ENCODE results near the gene SSR1. TPM values are rescaled to one million over a fixed set of nuclear protein-coding genes. Genes with fewer than 3 reads are reported as not detected.
"Not testable (repeated sequence)": the region's sequence is repeated elsewhere in the genome, so short reads cannot be mapped to it uniquely, and the experiment has no call there.

The SSR1 gene
- total RNA-seq, 2 experiments from 2014 or later: 49.6 to 55.1 TPM

DNA sequence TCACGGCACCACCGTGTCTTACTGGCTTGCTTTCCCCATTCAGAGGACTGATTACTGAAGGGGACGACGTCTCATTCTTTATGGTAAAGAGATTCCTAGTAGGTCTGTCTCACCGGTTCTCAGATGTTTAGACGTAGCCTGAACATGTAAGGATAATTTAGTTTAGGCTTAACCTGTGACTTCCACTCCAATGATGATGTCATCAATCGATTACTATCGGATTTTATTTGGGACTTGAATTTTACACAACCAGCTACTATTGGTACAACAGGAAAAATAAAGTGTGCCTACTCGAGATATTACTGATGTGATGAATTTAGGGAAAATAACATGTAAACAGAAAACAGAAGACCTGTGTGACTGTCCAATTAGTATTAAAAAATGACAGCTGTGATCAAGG is 4.5 kb upstream of the SSR1 start:
- ChIA-PET POLR2A (no interaction called here), CTCF (no interaction called here)
- Histone ChIP-seq H3K4me3 (ENCODE audit: low read length) (no peak overlapping the region), H3K27me3 (ENCODE audit: control insufficient read depth in 1 of 2, insufficient read depth in 2 of 2, low read length in 2 of 2) (no peaks in the 10 kb centered on the region), H3K27ac (ENCODE audit: low read depth in 1 of 2, low read length in 2 of 2) (no peak overlapping the region), H3K9me3 (ENCODE audit: control insufficient read depth in 1 of 2, insufficient read depth in 1 of 2, low read length in 2 of 2) (no peaks in the 10 kb centered on the region), H3K36me3 (ENCODE audit: insufficient read depth, low read length) (no peaks in the 10 kb centered on the region), H3K4me1 (ENCODE audit: insufficient read depth, low read length) (peaks cover 9% of the 10 kb centered on the region)
- H3K9me3 Mint-ChIP-seq: no peaks in the 10 kb centered on the region
- DNase-seq (no peak), ATAC-seq (ENCODE audit: poor library complexity) (no peak)
- TF ChIP-seq, protein P1, sequence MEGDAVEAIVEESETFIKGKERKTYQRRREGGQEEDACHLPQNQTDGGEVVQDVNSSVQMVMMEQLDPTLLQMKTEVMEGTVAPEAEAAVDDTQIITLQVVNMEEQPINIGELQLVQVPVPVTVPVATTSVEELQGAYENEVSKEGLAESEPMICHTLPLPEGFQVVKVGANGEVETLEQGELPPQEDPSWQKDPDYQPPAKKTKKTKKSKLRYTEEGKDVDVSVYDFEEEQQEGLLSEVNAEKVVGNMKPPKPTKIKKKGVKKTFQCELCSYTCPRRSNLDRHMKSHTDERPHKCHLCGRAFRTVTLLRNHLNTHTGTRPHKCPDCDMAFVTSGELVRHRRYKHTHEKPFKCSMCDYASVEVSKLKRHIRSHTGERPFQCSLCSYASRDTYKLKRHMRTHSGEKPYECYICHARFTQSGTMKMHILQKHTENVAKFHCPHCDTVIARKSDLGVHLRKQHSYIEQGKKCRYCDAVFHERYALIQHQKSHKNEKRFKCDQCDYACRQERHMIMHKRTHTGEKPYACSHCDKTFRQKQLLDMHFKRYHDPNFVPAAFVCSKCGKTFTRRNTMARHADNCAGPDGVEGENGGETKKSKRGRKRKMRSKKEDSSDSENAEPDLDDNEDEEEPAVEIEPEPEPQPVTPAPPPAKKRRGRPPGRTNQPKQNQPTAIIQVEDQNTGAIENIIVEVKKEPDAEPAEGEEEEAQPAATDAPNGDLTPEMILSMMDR (IDR thresholded peaks at IDR 0.05): no peak
- H3K4me1 Mint-ChIP-seq (ENCODE audit: low read depth): peaks cover 19% of the 10 kb centered on the region
- no peaks in the 10 kb centered on the region for H3K27me3 Mint-ChIP-seq
- no peak overlapping the region for H3K4me3 Mint-ChIP-seq
- intact Hi-C loops (cut with DNase I, micrococcal nuclease): loop anchor here in 1 of 2 experiments (10.0 kb wide), 2 partner anchors 203 to 787 kb away; partner anchors contain the start of gene EEF1E1
- peaks cover 7% of the 10 kb centered on the region for H3K36me3 Mint-ChIP-seq (ENCODE audit: low read depth)
- no peak overlapping the region for H3K27ac Mint-ChIP-seq

DNA sequence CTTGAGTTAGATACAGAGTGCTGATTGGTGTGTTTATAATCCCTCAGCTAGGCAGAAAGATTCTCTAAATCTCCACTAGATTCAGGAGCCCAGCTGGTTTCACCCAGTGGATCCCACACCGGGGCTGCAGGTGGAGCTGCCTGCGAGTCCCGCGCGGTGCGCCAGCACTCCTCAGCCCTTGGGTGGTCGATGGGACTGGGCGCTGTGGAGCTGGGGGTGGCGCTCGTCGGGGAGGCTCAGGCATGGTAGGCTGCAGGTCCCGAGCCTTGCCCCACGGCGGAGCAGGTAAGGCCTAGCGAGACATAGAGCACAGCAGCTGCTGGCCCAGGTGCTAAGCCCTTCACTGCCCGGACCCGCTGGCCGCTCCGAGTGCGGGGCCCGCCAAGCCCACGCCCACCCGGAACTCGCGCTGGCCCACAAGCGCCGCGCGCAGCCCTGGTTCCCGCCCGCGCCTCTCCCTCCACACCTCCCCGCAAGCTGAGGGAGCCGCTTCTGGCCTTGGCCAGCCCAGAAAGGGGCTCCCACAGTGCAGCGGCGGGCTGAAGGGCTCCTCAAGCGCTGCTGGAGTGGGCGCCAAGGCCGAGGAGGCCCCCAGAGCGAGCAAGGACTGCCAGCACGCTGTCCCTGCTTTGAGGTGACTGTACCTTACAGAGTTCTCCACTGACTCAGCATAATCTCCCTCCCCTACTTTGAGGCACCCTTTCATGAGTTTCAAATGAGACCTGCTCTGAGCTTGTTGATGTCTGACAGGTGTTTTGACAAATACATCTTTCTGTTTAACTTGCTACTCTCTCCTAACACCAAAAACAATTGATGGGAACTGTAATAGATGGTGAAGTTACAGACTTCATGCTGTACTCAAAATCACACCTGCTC is 3.9 kb upstream of the SSR1 start:
- intact Hi-C loops (cut with DNase I, micrococcal nuclease): loop anchor here in 1 of 2 experiments (10.0 kb wide), 2 partner anchors 202 to 788 kb away; partner anchors contain the start of gene EEF1E1
- CTCF ChIA-PET: no interaction called here

DNA sequence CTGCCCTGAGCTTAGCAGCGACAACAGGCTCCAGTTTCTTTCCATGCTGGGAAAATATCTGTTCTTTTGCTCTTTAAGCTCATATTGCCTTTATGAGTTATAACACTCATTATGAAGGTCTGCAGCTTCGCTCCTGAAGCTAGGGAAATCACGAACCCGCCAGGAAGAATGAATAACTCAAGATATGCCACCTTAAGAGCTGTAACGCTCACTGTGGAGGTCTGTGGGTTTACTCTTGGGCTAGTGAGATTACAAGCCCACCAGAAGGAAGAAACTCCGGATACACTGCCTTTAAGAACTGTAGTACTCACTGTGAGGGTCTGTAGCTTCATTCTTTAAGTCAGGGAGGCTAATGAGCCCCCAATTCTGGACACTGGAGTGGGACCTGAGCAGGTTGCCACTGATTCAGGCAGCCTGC is 3.0 kb upstream of the SSR1 start:
- Mint-ChIP-seq H3K27me3 (no peaks in the 10 kb centered on the region), H3K9me3 (no peaks in the 10 kb centered on the region), H3K27ac (no peak overlapping the region), H3K4me3 (peak overlapping the region; percentile 11), H3K4me1 (ENCODE audit: low read depth) (peaks cover 34% of the 10 kb centered on the region), H3K36me3 (ENCODE audit: low read depth) (peaks cover 12% of the 10 kb centered on the region)
- intact Hi-C loops (cut with DNase I, micrococcal nuclease): loop anchor here in 1 of 2 experiments (10.0 kb wide), 2 partner anchors 201 to 789 kb away; partner anchors contain the start of gene EEF1E1
- H3K36me3 ChIP-seq (ENCODE audit: insufficient read depth, low read length): no peaks in the 10 kb centered on the region
- H3K4me1 ChIP-seq (ENCODE audit: insufficient read depth, low read length): peaks cover 11% of the 10 kb centered on the region
- CTCF ChIA-PET: no interaction called here
- TF ChIP-seq, protein P1 (IDR thresholded peaks at IDR 0.05): no peak
- no peak overlapping the region for H3K4me3 ChIP-seq (ENCODE audit: low read length)
- ATAC-seq (ENCODE audit: poor library complexity): no peak
- DNase-seq: no peak
- POLR2A ChIA-PET: interaction anchor here (0.9 to 5.5 kb wide), 2 partner anchors 74 to 127 kb away, joined by 3 to 48 read pairs; partner anchors contain the start of genes CAGE1 and RIOK1
- H3K27ac ChIP-seq (ENCODE audit: low read depth in 1 of 2, low read length in 2 of 2): no peak overlapping the region
- H3K27me3 ChIP-seq (ENCODE audit: control insufficient read depth in 1 of 2, insufficient read depth in 2 of 2, low read length in 2 of 2): no peaks in the 10 kb centered on the region
- H3K9me3 ChIP-seq (ENCODE audit: control insufficient read depth in 1 of 2, insufficient read depth in 1 of 2, low read length in 2 of 2): no peaks in the 10 kb centered on the region

More for the DNA sequence above, 3.9 kb upstream of the SSR1 start:
- Mint-ChIP-seq H3K9me3 (no peaks in the 10 kb centered on the region), H3K36me3 (ENCODE audit: low read depth) (peaks cover 11% of the 10 kb centered on the region), H3K4me3 (no peak overlapping the region), H3K4me1 (ENCODE audit: low read depth) (peaks cover 24% of the 10 kb centered on the region), H3K27me3 (no peaks in the 10 kb centered on the region), H3K27ac (no peak overlapping the region)
- TF ChIP-seq, protein P1 (IDR thresholded peaks at IDR 0.05): no peak
- no peak for ATAC-seq (ENCODE audit: poor library complexity)
- peaks cover 11% of the 10 kb centered on the region for H3K4me1 ChIP-seq (ENCODE audit: insufficient read depth, low read length)
- no peaks in the 10 kb centered on the region for H3K27me3 ChIP-seq (ENCODE audit: control insufficient read depth in 1 of 2, insufficient read depth in 2 of 2, low read length in 2 of 2)
- H3K27ac ChIP-seq (ENCODE audit: low read depth in 1 of 2, low read length in 2 of 2): no peak overlapping the region
- no peak overlapping the region for H3K4me3 ChIP-seq (ENCODE audit: low read length)
- POLR2A ChIA-PET: interaction anchor here (0.9 to 5.5 kb wide), 2 partner anchors 73 to 126 kb away, joined by 3 to 48 read pairs; partner anchors contain the start of genes CAGE1 and RIOK1
- H3K36me3 ChIP-seq (ENCODE audit: insufficient read depth, low read length): no peaks in the 10 kb centered on the region
- H3K9me3 ChIP-seq (ENCODE audit: control insufficient read depth in 1 of 2, insufficient read depth in 1 of 2, low read length in 2 of 2): no peaks in the 10 kb centered on the region
- no peak for DNase-seq

DNA sequence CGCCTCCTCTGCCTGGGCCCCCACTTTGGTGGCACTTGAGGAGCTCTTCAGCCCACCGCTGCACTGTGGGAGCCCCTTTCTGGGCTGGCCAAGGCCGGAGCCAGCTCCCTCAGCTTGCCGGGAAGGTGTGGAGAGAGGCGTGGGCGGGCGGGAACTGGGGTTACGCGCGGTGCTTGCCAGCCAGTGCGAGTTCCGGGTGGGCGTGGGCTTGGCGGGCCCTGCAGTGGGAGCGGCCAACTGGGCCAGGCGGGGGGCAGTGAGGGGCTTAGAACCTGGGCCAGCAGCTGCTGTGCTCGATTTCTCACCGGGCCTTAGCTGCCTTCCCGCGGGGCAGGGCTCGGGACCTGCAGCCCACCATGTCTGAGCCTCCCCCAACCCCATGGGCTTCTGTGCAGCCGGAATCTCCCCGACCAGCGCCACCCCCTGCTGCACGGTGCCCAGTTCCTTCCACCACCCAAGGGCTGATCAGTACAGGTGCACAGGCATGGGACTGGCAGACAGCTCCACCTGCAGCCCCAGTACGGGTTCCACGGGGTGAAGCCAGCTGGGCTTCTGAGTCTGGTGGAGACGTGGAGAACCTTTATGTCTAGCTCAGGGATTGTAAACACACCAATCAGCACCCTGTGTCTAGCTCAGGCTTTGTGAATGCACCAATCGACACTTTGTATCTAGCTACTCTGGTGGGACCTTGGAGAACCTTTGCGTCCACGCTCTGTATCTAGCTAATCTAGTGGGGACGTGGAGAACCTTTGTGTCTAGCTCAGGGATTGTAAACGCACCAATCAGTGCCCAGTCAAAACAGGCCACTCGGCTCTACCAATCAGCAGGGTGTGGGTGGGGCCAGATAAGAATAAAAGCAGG is 2.3 kb upstream of the SSR1 start:
- not testable (repeated sequence) for ATAC-seq (ENCODE audit: poor library complexity); H3K27me3 Mint-ChIP-seq; H3K4me3 ChIP-seq (ENCODE audit: low read length); H3K9me3 Mint-ChIP-seq; H3K9me3 ChIP-seq (ENCODE audit: control insufficient read depth in 1 of 2, insufficient read depth in 1 of 2, low read length in 2 of 2); H3K27ac ChIP-seq (ENCODE audit: low read depth in 1 of 2, low read length in 2 of 2); H3K27me3 ChIP-seq (ENCODE audit: control insufficient read depth in 1 of 2, insufficient read depth in 2 of 2, low read length in 2 of 2); H3K27ac Mint-ChIP-seq; H3K36me3 ChIP-seq (ENCODE audit: insufficient read depth, low read length)
- intact Hi-C loops (cut with DNase I, micrococcal nuclease): loop anchor here in 1 of 2 experiments (10.0 kb wide), 2 partner anchors 201 to 789 kb away; partner anchors contain the start of gene EEF1E1
- Mint-ChIP-seq H3K4me3 (peak overlapping the region; percentile 10), H3K36me3 (ENCODE audit: low read depth) (peaks cover 12% of the 10 kb centered on the region), H3K4me1 (ENCODE audit: low read depth) (peaks cover 34% of the 10 kb centered on the region)
- peak in 1 of 14 experiments; percentile 23 for DNase-seq
- H3K4me1 ChIP-seq (ENCODE audit: insufficient read depth, low read length): peaks cover 15% of the 10 kb centered on the region
- ChIA-PET CTCF (interaction anchor here (0.6 to 2.4 kb wide), 3 partner anchors 24 to 192 kb away, joined by 3 to 11 read pairs (median 4); partner anchors contain the start of genes CAGE1 and RIOK1), POLR2A (interaction anchor here (5.5 kb wide), 1 partner anchor 74 kb away, joined by 48 read pairs; the partner anchor contains the start of genes CAGE1 and RIOK1)

Measured in CD4-positive, alpha-beta T cell (primary cell).